Panc1 (cell line): ENCODE data around the gene TRIM8.

ENCODE experiments used
- CTCF ChIP-seq: fragments of 450-650 bp; IDR thresholded peaks from 2 replicates; pipeline ENCODE4 v1.5.1; 2017; ENCODE audit warnings: mild to moderate bottlenecking
- POLR2AphosphoS5 ChIP-seq: IDR thresholded peaks from 2 replicates; pipeline ENCODE4 v1.6.1; 2012; ENCODE audit warnings: mild to moderate bottlenecking, low read depth, low read length, moderate library complexity

DNA sequence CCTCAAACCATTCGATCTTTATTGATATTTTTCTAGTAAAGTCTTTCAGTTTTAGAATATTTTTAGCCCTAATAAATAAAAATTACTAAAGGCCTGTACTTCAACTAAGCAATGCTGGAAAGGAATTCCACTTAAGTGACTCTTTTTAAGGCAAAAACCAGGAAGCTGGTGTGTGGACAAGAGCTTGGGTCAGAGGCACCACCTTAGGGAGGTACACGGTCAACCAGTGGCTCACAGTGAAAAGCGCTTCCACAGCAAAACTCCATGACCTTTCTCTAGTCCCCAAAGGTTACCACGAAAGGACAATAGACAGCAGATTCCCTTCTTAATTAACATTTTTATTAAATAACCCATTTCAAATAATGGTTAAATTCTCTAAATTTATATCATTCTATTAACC, 38.7 kb downstream of the TRIM8 start:
- no peak for TF ChIP-seq CTCF
- TF ChIP-seq POLR2AphosphoS5, result no peak
